Measurements from ENCODE around the gene ADAMTS2.

ADAMTS2 gene

GRCh38 chr5:179255527-179256327, 89.5 kb downstream of the ADAMTS2 start:
- Histone ChIP-seq H4K8ac (ENCODE audit: low read depth, low read length) (no peak overlapping the region), H2BK120ac (ENCODE audit: insufficient read depth, low read length, poor library complexity) (no peak overlapping the region), H3K14ac (ENCODE audit: low read length) (no peak overlapping the region), H3K23ac (ENCODE audit: low read length) (no peak overlapping the region), H3K79me1 (ENCODE audit: low read length) (no peaks in the 10 kb centered on the region), H3K4me1 (ENCODE audit: control insufficient read depth in 1 of 2, insufficient read depth in 2 of 2, low read length in 2 of 2) (peaks cover 0 to 6% of the 10 kb centered on the region in 2 experiments), H4K91ac (ENCODE audit: low read depth, low read length) (no peak overlapping the region), H2BK5ac (ENCODE audit: low read depth, low read length, poor library complexity) (no peak overlapping the region), H3K79me2 (ENCODE audit: control insufficient read depth, insufficient read depth, low read length, poor library complexity) (no peaks in the 10 kb centered on the region), H3K4ac (ENCODE audit: low read depth, low read length) (no peak overlapping the region), H2AK5ac (ENCODE audit: low read length) (no peak overlapping the region), H3K9me3 (ENCODE audit: insufficient read depth, low read depth, low read length) (peaks cover 7% of the 10 kb centered on the region), H3K27ac (ENCODE audit: low read depth, low read length) (no peak overlapping the region), H3K18ac (ENCODE audit: low read length) (no peak overlapping the region), H2AFZ (ENCODE audit: insufficient read depth, low read length, poor library complexity) (no peak overlapping the region), H3K27me3 (ENCODE audit: insufficient read depth, low read length) (no peaks in the 10 kb centered on the region), H3K4me3 (ENCODE audit: low read depth, low read length) (no peak overlapping the region), H3K4me2 (ENCODE audit: low read length) (no peak overlapping the region), H2BK12ac (ENCODE audit: low read length) (no peak overlapping the region), H4K12ac (ENCODE audit: low read depth, low read length) (no peak overlapping the region), H3K9ac (ENCODE audit: low read length) (no peak overlapping the region), H3K36me3 (ENCODE audit: control insufficient read depth in 1 of 2, insufficient read depth in 2 of 2, low read length in 2 of 2) (peaks cover 2 to 11% of the 10 kb centered on the region in 2 experiments)
- no peak for DNase-seq
- WGBS (ENCODE audit: extremely low coverage, insufficient coverage, insufficient read length), result no CpG with 5 or more reads among the region's 15 CpGs

DNA sequence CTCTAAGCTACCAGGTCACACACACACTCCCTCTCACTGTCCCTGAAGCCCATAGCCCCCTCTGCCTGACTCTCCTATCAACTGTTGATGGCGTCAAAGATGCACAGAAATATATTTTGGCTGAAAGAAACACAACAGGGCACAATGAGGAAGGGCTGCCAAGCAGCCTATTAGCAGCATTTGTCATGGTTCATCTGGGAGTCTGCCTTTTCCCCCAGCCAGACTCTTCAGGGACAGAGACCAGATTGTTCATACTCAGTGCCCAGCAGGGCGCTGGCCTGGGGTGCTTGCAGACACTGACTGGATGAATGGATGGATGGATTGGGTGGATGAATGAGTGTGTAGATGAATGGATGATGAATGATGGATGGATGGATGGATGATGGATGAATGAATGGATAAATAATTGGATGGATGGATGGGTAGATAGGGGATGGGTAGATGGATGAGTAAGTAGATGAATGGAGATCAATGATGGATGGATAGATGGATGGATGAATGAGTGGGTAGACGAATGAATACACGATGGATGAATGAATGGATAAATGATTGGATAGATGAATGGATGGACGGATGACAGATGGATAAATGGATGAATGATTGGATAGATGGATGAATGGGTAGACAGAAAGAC, 90.5 kb downstream of the ADAMTS2 start:
- Histone ChIP-seq H2BK5ac (ENCODE audit: low read depth, low read length, poor library complexity) (no peak overlapping the region), H4K91ac (ENCODE audit: low read depth, low read length) (no peak overlapping the region), H3K9ac (ENCODE audit: low read length) (no peak overlapping the region), H3K4me3 (ENCODE audit: low read depth, low read length) (no peak overlapping the region), H3K4me1 (ENCODE audit: control insufficient read depth in 1 of 2, insufficient read depth in 2 of 2, low read length in 2 of 2) (peaks cover 0 to 4% of the 10 kb centered on the region in 2 experiments), H3K79me2 (ENCODE audit: control insufficient read depth, insufficient read depth, low read length, poor library complexity) (no peaks in the 10 kb centered on the region), H2AK5ac (ENCODE audit: low read length) (no peak overlapping the region), H3K23ac (ENCODE audit: low read length) (no peak overlapping the region), H3K27me3 (ENCODE audit: insufficient read depth, low read length) (no peaks in the 10 kb centered on the region), H2BK120ac (ENCODE audit: insufficient read depth, low read length, poor library complexity) (no peak overlapping the region), H3K27ac (ENCODE audit: low read depth, low read length) (no peak overlapping the region), H3K4me2 (ENCODE audit: low read length) (no peak overlapping the region), H3K14ac (ENCODE audit: low read length) (no peak overlapping the region), H4K8ac (ENCODE audit: low read depth, low read length) (no peak overlapping the region), H3K79me1 (ENCODE audit: low read length) (no peaks in the 10 kb centered on the region), H2AFZ (ENCODE audit: insufficient read depth, low read length, poor library complexity) (no peak overlapping the region), H4K12ac (ENCODE audit: low read depth, low read length) (no peak overlapping the region), H3K18ac (ENCODE audit: low read length) (no peak overlapping the region), H3K36me3 (ENCODE audit: control insufficient read depth in 1 of 2, insufficient read depth in 2 of 2, low read length in 2 of 2) (peaks cover 2 to 8% of the 10 kb centered on the region in 2 experiments), H2BK12ac (ENCODE audit: low read length) (no peak overlapping the region), H3K4ac (ENCODE audit: low read depth, low read length) (no peak overlapping the region), H3K9me3 (ENCODE audit: insufficient read depth, low read depth, low read length) (peaks cover 8% of the 10 kb centered on the region)
- no peak for DNase-seq
- WGBS (ENCODE audit: extremely low coverage, insufficient coverage, insufficient read length), result no CpG with 5 or more reads among the region's 5 CpGs

GRCh38 chr5:179253730-179254129, 91.5 kb downstream of the ADAMTS2 start:
- no peak overlapping the region for H3K18ac ChIP-seq (ENCODE audit: low read length)
- H3K79me2 ChIP-seq (ENCODE audit: control insufficient read depth, insufficient read depth, low read length, poor library complexity), result no peaks in the 10 kb centered on the region
- no peak overlapping the region for H4K8ac ChIP-seq (ENCODE audit: low read depth, low read length)
- no peak overlapping the region for H4K91ac ChIP-seq (ENCODE audit: low read depth, low read length)
- H3K9ac ChIP-seq (ENCODE audit: low read length), result no peak overlapping the region
- H3K14ac ChIP-seq (ENCODE audit: low read length), result no peak overlapping the region
- H3K27me3 ChIP-seq (ENCODE audit: insufficient read depth, low read length), result no peaks in the 10 kb centered on the region
- no peak overlapping the region for H2BK12ac ChIP-seq (ENCODE audit: low read length)
- H2BK5ac ChIP-seq (ENCODE audit: low read depth, low read length, poor library complexity), result no peak overlapping the region
- no peaks in the 10 kb centered on the region for H3K79me1 ChIP-seq (ENCODE audit: low read length)
- H3K23ac ChIP-seq (ENCODE audit: low read length), result no peak overlapping the region
- no peak overlapping the region for H3K4me3 ChIP-seq (ENCODE audit: low read depth, low read length)
- no peak overlapping the region for H3K4me2 ChIP-seq (ENCODE audit: low read length)
- H3K27ac ChIP-seq (ENCODE audit: low read depth, low read length), result no peak overlapping the region
- no peak overlapping the region for H3K4ac ChIP-seq (ENCODE audit: low read depth, low read length)
- H2BK120ac ChIP-seq (ENCODE audit: insufficient read depth, low read length, poor library complexity), result no peak overlapping the region
- no peak overlapping the region for H4K12ac ChIP-seq (ENCODE audit: low read depth, low read length)
- whole genome bisulfite sequencing (ENCODE audit: extremely low coverage, insufficient coverage, insufficient read length), result no CpG with 5 or more reads among the region's 5 CpGs
- H2AFZ ChIP-seq (ENCODE audit: insufficient read depth, low read length, poor library complexity), result no peak overlapping the region
- H3K9me3 ChIP-seq (ENCODE audit: insufficient read depth, low read depth, low read length), result peaks cover 4% of the 10 kb centered on the region
- no peak for DNase-seq
- no peaks in the 10 kb centered on the region for H3K4me1 ChIP-seq (ENCODE audit: control insufficient read depth in 1 of 2, insufficient read depth in 2 of 2, low read length in 2 of 2)
- peaks cover 2 to 8% of the 10 kb centered on the region in 2 experiments for H3K36me3 ChIP-seq (ENCODE audit: control insufficient read depth in 1 of 2, insufficient read depth in 2 of 2, low read length in 2 of 2)
- no peak overlapping the region for H2AK5ac ChIP-seq (ENCODE audit: low read length)

GRCh38 chr5:179251276-179251969, 93.8 kb downstream of the ADAMTS2 start:
- Histone ChIP-seq H3K4me3 (ENCODE audit: low read depth, low read length) (no peak overlapping the region), H3K27me3 (ENCODE audit: insufficient read depth, low read length) (no peaks in the 10 kb centered on the region), H2BK120ac (ENCODE audit: insufficient read depth, low read length, poor library complexity) (no peak overlapping the region), H4K91ac (ENCODE audit: low read depth, low read length) (no peak overlapping the region), H3K18ac (ENCODE audit: low read length) (no peak overlapping the region), H3K23ac (ENCODE audit: low read length) (no peak overlapping the region), H3K14ac (ENCODE audit: low read length) (no peak overlapping the region), H3K4ac (ENCODE audit: low read depth, low read length) (no peak overlapping the region), H4K8ac (ENCODE audit: low read depth, low read length) (no peak overlapping the region), H2BK5ac (ENCODE audit: low read depth, low read length, poor library complexity) (no peak overlapping the region), H3K9me3 (ENCODE audit: insufficient read depth, low read depth, low read length) (peaks cover 4% of the 10 kb centered on the region), H3K27ac (ENCODE audit: low read depth, low read length) (no peak overlapping the region), H2AK5ac (ENCODE audit: low read length) (no peak overlapping the region), H3K36me3 (ENCODE audit: control insufficient read depth in 1 of 2, insufficient read depth in 2 of 2, low read length in 2 of 2) (peaks cover 2 to 6% of the 10 kb centered on the region in 2 experiments), H2AFZ (ENCODE audit: insufficient read depth, low read length, poor library complexity) (no peak overlapping the region), H2BK12ac (ENCODE audit: low read length) (no peak overlapping the region), H4K12ac (ENCODE audit: low read depth, low read length) (no peak overlapping the region), H3K9ac (ENCODE audit: low read length) (no peak overlapping the region), H3K4me2 (ENCODE audit: low read length) (no peak overlapping the region), H3K4me1 (ENCODE audit: control insufficient read depth in 1 of 2, insufficient read depth in 2 of 2, low read length in 2 of 2) (no peaks in the 10 kb centered on the region), H3K79me2 (ENCODE audit: control insufficient read depth, insufficient read depth, low read length, poor library complexity) (no peaks in the 10 kb centered on the region), H3K79me1 (ENCODE audit: low read length) (no peaks in the 10 kb centered on the region)
- WGBS (ENCODE audit: extremely low coverage, insufficient coverage, insufficient read length), result no CpG with 5 or more reads among the region's 8 CpGs
- no peak for DNase-seq
